Panc1 (cell line): ENCODE data around the gene RGS10.

Experiments
- REST ChIP-seq, 2 experiments: IDR thresholded peaks; 2 replicates each; pipeline ENCODE4 v1.6.1; 2011 to 2012; ENCODE audit warnings: low read depth in 2 of 2, control low read depth in 1 of 2, low read length in 1 of 2, mild to moderate bottlenecking in 1 of 2, moderate library complexity in 1 of 2; ENCODE audit not compliant: insufficient read depth in 1 of 2
- SIN3A ChIP-seq: IDR thresholded peaks from 2 replicates; pipeline ENCODE4 v1.6.1; 2012; ENCODE audit warnings: low read depth, mild to moderate bottlenecking, low read length, moderate library complexity, borderline replicate concordance; ENCODE audit not compliant: insufficient read depth
- TCF7L2 ChIP-seq: IDR thresholded peaks from 2 replicates; pipeline ENCODE4 v1.6.1; 2011; ENCODE audit warnings: mild to moderate bottlenecking, low read depth, low read length, inconsistent platforms
- TF ChIP-seq, protein P1 (sequence below): fragments of 450-650 bp; IDR thresholded peaks from 2 replicates; pipeline ENCODE4 v1.5.1; 2017; ENCODE audit warnings: mild to moderate bottlenecking

DNA sequence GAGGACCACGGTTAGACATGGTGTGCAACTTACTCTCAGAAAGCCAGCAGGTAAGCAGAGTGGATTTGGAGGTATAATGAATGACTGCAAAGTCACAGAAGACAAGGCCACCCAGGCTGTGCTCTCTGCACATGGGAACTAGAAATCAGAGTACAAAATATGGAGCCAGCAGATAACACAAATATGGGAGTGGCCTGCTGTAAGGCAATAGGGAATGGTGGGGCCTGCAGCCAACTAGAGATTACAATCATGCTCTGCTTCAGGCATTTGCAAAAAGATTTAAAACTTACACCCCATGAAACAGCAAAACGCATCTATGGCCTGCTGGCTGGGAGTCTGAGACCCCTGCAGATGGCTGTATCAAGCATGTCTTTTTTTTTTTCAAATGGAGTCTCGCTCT is 47.0 kb downstream of the RGS10 start:
- TF ChIP-seq REST (IDR thresholded peaks at IDR 0.05; ENCODE audit: insufficient read depth in 1 of 2, low read depth in 2 of 2, low read length in 1 of 2) = no peak
- TF ChIP-seq, protein P1, sequence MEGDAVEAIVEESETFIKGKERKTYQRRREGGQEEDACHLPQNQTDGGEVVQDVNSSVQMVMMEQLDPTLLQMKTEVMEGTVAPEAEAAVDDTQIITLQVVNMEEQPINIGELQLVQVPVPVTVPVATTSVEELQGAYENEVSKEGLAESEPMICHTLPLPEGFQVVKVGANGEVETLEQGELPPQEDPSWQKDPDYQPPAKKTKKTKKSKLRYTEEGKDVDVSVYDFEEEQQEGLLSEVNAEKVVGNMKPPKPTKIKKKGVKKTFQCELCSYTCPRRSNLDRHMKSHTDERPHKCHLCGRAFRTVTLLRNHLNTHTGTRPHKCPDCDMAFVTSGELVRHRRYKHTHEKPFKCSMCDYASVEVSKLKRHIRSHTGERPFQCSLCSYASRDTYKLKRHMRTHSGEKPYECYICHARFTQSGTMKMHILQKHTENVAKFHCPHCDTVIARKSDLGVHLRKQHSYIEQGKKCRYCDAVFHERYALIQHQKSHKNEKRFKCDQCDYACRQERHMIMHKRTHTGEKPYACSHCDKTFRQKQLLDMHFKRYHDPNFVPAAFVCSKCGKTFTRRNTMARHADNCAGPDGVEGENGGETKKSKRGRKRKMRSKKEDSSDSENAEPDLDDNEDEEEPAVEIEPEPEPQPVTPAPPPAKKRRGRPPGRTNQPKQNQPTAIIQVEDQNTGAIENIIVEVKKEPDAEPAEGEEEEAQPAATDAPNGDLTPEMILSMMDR = no peak
- TF ChIP-seq TCF7L2 = no peak
- no peak for TF ChIP-seq SIN3A
